Glutamatergic neuron (in vitro differentiated cells): Measurements from ENCODE around the gene FBXO31. TPM values are rescaled to one million over a fixed set of nuclear protein-coding genes. Genes with fewer than 3 reads are reported as not detected.
A peak's percentile ranks its signal among the peaks of the same experiment; 100 is the strongest.

Experiments
- DNase-seq: peaks from one replicate; pipeline ENCODE4 v3.0.0; 2022
- H3K27ac Mint-ChIP-seq: one replicate; pipeline ENCODE4 v1.8.0; 2020; ENCODE audit warnings: mild to moderate bottlenecking, mixed read lengths, inconsistent platforms; ENCODE audit not compliant: unreplicated experiment
- H3K27me3 Mint-ChIP-seq: one replicate; pipeline ENCODE4 v1.8.0; 2020; ENCODE audit warnings: mild to moderate bottlenecking, moderate library complexity, mixed read lengths, inconsistent platforms; ENCODE audit not compliant: unreplicated experiment
- H3K36me3 Mint-ChIP-seq: one replicate; pipeline ENCODE4 v1.8.0; 2020; ENCODE audit warnings: mild to moderate bottlenecking, mixed read lengths, inconsistent platforms; ENCODE audit not compliant: unreplicated experiment
- H3K4me1 Mint-ChIP-seq: one replicate; pipeline ENCODE4 v1.8.0; 2020; ENCODE audit warnings: mild to moderate bottlenecking, low read depth, mixed read lengths, inconsistent platforms; ENCODE audit not compliant: unreplicated experiment
- H3K4me3 Mint-ChIP-seq: one replicate; pipeline ENCODE4 v1.8.0; 2020; ENCODE audit warnings: mild to moderate bottlenecking, mixed read lengths, inconsistent platforms; ENCODE audit not compliant: unreplicated experiment
- H3K9me3 Mint-ChIP-seq: one replicate; pipeline ENCODE4 v1.8.0; 2020; ENCODE audit warnings: mild to moderate bottlenecking, moderate library complexity, mixed read lengths, inconsistent platforms; ENCODE audit not compliant: unreplicated experiment
- total RNA-seq: library from RNA; stranded (reverse); fragmentation: NEBNext Ultra II Directional; extraction: Animal tissue kit (Norgen Biotek cat#: 25700); gene quantifications from one replicate; pipeline ENCODE4 v1.2.1, GENCODE V29; 2021; ENCODE audit not compliant: unreplicated experiment
- TF ChIP-seq, protein P1 (sequence below): fragments of 200-600 bp; sonication (generic); IDR thresholded peaks from one replicate; pipeline ENCODE4 v1.5.0; 2021; ENCODE audit not compliant: partially characterized antibody, unreplicated experiment

The FBXO31 gene
- total RNA-seq, 1 donor from 2014 or later, result 66.7 TPM

DNA sequence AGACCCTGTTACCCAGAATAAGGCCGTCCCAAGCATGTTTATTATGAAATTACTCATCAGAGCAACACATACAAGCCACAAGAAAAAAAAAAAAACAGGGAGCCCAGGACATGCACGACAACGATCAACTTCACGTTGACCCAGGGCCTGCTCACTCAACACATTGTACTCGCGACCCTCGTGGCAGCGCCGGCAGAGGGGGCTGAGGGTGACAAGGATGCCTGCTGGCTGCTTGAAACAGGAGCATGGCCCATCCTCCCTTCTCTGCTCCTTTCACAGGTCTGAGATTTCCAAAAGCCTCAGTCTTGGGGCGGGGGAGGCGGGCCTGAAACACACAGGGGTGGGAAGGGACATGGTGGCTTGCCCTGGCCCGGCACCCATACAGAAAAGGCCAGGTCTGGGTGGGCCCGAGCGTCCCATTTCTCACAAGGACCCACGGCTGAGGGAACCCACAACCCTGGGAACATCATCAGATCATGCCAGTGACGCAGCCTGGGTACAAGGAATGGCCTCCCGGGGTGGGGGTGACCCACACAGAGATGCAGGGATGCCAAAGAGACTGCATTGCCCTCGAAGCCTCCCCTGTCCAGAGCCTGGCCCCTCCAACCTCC is 45.3 kb downstream of the FBXO31 start:
- Mint-ChIP-seq H3K36me3 (peaks cover 9% of the 10 kb centered on the region), H3K4me1 (peaks cover 5% of the 10 kb centered on the region), H3K27ac (no peak overlapping the region), H3K27me3 (peaks cover 8% of the 10 kb centered on the region), H3K4me3 (no peak overlapping the region), H3K9me3 (peaks cover 6% of the 10 kb centered on the region)
- TF ChIP-seq, protein P1, sequence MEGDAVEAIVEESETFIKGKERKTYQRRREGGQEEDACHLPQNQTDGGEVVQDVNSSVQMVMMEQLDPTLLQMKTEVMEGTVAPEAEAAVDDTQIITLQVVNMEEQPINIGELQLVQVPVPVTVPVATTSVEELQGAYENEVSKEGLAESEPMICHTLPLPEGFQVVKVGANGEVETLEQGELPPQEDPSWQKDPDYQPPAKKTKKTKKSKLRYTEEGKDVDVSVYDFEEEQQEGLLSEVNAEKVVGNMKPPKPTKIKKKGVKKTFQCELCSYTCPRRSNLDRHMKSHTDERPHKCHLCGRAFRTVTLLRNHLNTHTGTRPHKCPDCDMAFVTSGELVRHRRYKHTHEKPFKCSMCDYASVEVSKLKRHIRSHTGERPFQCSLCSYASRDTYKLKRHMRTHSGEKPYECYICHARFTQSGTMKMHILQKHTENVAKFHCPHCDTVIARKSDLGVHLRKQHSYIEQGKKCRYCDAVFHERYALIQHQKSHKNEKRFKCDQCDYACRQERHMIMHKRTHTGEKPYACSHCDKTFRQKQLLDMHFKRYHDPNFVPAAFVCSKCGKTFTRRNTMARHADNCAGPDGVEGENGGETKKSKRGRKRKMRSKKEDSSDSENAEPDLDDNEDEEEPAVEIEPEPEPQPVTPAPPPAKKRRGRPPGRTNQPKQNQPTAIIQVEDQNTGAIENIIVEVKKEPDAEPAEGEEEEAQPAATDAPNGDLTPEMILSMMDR, result no peak
- no peak for DNase-seq

DNA sequence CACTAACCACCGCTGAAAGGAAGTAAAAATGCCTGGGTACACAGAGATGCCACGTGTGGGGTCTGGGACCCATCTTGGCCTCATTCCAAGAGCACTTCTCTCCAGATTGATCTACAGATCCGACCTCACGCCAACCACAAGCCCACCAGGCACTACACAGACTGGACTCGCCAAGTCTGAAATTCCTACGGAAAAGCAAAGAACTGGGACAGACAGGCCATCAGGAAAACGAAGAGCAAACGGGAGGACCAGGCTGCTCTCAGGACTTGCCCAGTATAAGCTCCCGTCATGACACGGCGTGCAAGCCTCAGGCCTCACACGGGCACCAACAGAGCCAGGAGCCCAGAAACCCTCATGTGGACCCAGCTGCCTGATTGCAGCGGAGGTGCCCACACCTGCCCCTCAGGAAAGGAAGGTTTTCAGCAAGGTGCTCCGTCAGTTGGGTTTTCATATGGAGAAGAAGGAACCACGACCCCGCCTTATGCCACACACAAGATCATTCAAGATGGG is 46.3 kb downstream of the FBXO31 start:
- peaks cover 4% of the 10 kb centered on the region for H3K9me3 Mint-ChIP-seq
- no peak overlapping the region for H3K4me3 Mint-ChIP-seq
- H3K27ac Mint-ChIP-seq, result peak overlapping the region; percentile 52
- peaks cover 6% of the 10 kb centered on the region for H3K4me1 Mint-ChIP-seq
- peaks cover 5% of the 10 kb centered on the region for H3K36me3 Mint-ChIP-seq
- peak; percentile 1 for DNase-seq
- H3K27me3 Mint-ChIP-seq, result peaks cover 7% of the 10 kb centered on the region
- TF ChIP-seq, protein P1, result no peak

- Mint-ChIP-seq H3K27me3 (peaks cover 7% of the 10 kb centered on the region), H3K9me3 (peaks cover 4% of the 10 kb centered on the region), H3K4me3 (no peak overlapping the region), H3K27ac (peak overlapping the region; percentile 33), H3K36me3 (peaks cover 5% of the 10 kb centered on the region), H3K4me1 (peaks cover 8% of the 10 kb centered on the region)
- DNase-seq, result no peak
- TF ChIP-seq, protein P1, result no peak
Observed at GRCh38 chr16:87336434-87337240, 46.9 kb downstream of the FBXO31 start.

DNA sequence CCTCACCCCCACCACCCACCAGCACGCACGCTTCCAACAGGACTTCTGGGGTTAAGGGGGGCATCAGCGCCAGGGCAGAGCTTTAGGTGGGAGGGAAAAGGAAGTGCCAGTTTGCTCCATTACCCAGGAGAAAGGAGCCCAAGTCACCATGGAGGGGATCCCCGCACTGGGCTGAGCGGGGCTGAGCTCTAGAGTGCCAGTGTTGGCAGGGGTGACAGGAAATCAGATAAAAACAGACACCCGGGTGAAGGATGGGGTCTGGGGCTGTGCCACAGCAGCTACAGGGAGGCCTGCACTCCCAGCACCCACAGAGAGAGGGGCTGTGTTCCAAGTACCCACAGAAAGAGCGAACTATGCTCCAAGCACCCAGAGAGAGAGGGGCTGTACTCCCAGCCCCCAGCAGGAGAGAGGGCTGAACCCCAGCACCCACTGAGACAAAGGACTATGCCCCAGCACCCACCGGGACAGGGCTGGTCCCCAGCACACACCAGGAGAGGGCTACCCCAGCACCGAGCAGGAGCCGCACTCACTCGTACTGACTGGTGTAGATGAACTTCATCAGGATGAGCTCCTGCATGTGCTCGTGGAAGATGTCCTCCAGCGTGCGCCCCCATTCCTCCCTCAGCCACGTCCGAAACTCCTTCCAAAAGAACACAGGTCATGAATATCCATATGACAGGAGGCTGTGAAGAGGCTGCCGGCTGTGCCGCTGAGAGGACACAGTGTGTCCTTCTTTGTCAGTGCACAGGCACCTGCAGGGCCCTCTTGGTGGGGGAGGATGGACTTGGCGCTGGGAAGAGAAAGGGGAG is 47.7 kb downstream of the FBXO31 start:
- TF ChIP-seq, protein P1, result no peak
- Mint-ChIP-seq H3K4me3 (no peak overlapping the region), H3K4me1 (peaks cover 13% of the 10 kb centered on the region), H3K27me3 (peaks cover 8% of the 10 kb centered on the region), H3K27ac (no peak overlapping the region), H3K9me3 (peaks cover 4% of the 10 kb centered on the region), H3K36me3 (peaks cover 5% of the 10 kb centered on the region)
- no peak for DNase-seq
